NCI-H510A (cell line): Measurements from ENCODE around the gene C6orf62.
"Not testable (repeated sequence)": the region's sequence is repeated elsewhere in the genome, so short reads cannot be mapped to it uniquely, and the experiment has no call there.

Experiments
- DNase-seq: peaks from one replicate; lab custom pipeline; 2025; lab: John Stamatoyannopoulos, UW

C6orf62 gene

GRCh38 chr6:24666641-24667377 is 52.1 kb downstream of the C6orf62 start, which contains the start of the genes ACOT13 and TDP2:
ACOT13 (plus strand) TSS chr6:24667077; CDS start chr6:24667264, 187 bp downstream.
TDP2 (minus strand) TSS chr6:24666899; CDS start chr6:24666862, 37 bp downstream.
- DNase-seq = peak; percentile 91

GRCh38 chr6:24666097-24666640 is 52.8 kb downstream of the C6orf62 start:
- DNase-seq = peak; percentile 45

- no peak for DNase-seq
Measured at GRCh38 chr6:24664046-24664987, 54.6 kb downstream of the C6orf62 start.

GRCh38 chr6:24663189-24663588 is 55.8 kb downstream of the C6orf62 start:
- DNase-seq = no peak

GRCh38 chr6:24662236-24662635 is 56.7 kb downstream of the C6orf62 start:
- DNase-seq = no peak

GRCh38 chr6:24661759-24662158 is 57.2 kb downstream of the C6orf62 start:
- not testable (repeated sequence) for DNase-seq

- no peak for DNase-seq
Measured at GRCh38 chr6:24660105-24660504, 58.8 kb downstream of the C6orf62 start.

- DNase-seq = no peak
Measured at GRCh38 chr6:24659561-24659960, 59.4 kb downstream of the C6orf62 start.

GRCh38 chr6:24658573-24659560 is 60.1 kb downstream of the C6orf62 start:
- DNase-seq = no peak

- no peak for DNase-seq
Measured at GRCh38 chr6:24655215-24655614, 63.7 kb downstream of the C6orf62 start.
